HPDE6-E6E7 (cell line): ENCODE data around the gene ORAI1.
"Not testable (repeated sequence)": the region's sequence is repeated elsewhere in the genome, so short reads cannot be mapped to it uniquely, and the experiment has no call there.

Experiments
- DNase-seq: peaks from one replicate; pipeline ENCODE4 v3.0.0; 2011; ENCODE audit warnings: missing footprints; ENCODE audit errors: extremely low spot score

Gene ORAI1

GRCh38 chr12:121649322-121649721, 23.0 kb downstream of the ORAI1 start:
- DNase-seq = no peak

- DNase-seq = no peak
These were observed 23.6 kb downstream of the ORAI1 start for GRCh38 chr12:121649819-121650353.

GRCh38 chr12:121651320-121651719, 25.0 kb downstream of the ORAI1 start:
- DNase-seq = no peak

GRCh38 chr12:121652767-121653497, 26.6 kb downstream of the ORAI1 start:
- no peak for DNase-seq

GRCh38 chr12:121653999-121654398, 27.7 kb downstream of the ORAI1 start:
- no peak for DNase-seq

- no peak for DNase-seq
These were observed 29.8 kb downstream of the ORAI1 start for GRCh38 chr12:121656122-121656521.

- no peak for DNase-seq
These were observed 31.1 kb downstream of the ORAI1 start for GRCh38 chr12:121657305-121658008.

GRCh38 chr12:121661353-121662105, 35.2 kb downstream of the ORAI1 start:
- DNase-seq = not testable (repeated sequence)

- DNase-seq = no peak
These were observed 37.2 kb downstream of the ORAI1 start for GRCh38 chr12:121663610-121663929.

GRCh38 chr12:121666829-121667228, 40.5 kb downstream of the ORAI1 start:
- DNase-seq = not testable (repeated sequence)

GRCh38 chr12:121668750-121669520, 42.6 kb downstream of the ORAI1 start:
- DNase-seq = no peak

- no peak for DNase-seq
These were observed 43.2 kb downstream of the ORAI1 start, which contains the start of gene MORN3 for GRCh38 chr12:121669521-121669900. Gene MORN3, minus strand, starts transcription at chr12:121669654. Its CDS starts 171 bp downstream, at chr12:121669483.

- no peak for DNase-seq
These were observed 46.7 kb downstream of the ORAI1 start for GRCh38 chr12:121673013-121673511.

- no peak for DNase-seq
These were observed 49.9 kb downstream of the ORAI1 start for GRCh38 chr12:121676190-121676589.

- no peak for DNase-seq
These were observed 52.0 kb downstream of the ORAI1 start for GRCh38 chr12:121678305-121678704.

GRCh38 chr12:121678716-121679300, 52.5 kb downstream of the ORAI1 start:
- no peak for DNase-seq

GRCh38 chr12:121679661-121680197, 53.4 kb downstream of the ORAI1 start:
- DNase-seq = not testable (repeated sequence)

GRCh38 chr12:121688966-121689365, 62.6 kb downstream of the ORAI1 start:
- DNase-seq = no peak

- DNase-seq = no peak
These were observed 63.1 kb downstream of the ORAI1 start for GRCh38 chr12:121689430-121689829.
